ENCODE measurements around the gene SLC51B. TPM values are rescaled to one million over a fixed set of nuclear protein-coding genes. Genes with fewer than 3 reads are reported as not detected.

SLC51B gene
- total RNA-seq, result not detected

DNA sequence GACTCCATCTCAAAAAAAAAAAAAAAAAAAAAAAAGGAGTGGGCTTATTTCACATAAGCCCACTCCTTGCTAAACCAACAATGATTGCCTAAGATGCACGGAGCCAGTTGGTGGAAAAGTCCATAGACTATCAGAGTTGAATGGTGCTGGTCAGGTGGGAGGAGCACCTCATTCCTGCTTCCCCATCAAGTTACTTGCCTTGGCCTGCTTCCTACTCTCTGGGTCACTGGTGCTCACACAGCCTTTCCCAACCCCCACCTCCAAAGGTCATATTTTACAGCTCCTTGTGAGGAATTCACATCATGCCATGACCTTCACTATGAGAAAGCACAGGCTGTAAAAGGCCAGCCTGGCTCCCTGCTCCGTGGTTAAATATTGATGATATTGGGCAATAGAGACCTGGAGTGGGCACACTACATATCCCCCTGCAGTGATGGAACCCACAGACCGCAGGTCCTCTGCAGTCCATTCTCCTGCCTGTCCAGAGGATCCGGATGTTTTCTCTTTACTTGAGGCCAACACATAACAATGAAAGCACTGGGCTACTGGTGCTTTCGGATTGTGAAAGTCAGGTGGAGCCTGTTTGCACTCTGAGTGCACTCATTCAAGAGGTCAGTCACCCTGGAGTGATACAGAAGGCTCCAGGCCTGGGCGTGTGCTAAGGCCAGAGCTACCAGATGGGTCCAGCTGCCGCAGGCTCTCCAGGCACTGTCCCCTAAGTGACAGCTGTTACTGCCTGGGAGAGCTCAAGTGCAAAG, at the start of gene SLC51B:
Gene SLC51B, plus strand, starts transcription at position 664 of the 758 bp plus-strand sequence. CDS start 4,618 bp downstream, outside the sequence.

DNA sequence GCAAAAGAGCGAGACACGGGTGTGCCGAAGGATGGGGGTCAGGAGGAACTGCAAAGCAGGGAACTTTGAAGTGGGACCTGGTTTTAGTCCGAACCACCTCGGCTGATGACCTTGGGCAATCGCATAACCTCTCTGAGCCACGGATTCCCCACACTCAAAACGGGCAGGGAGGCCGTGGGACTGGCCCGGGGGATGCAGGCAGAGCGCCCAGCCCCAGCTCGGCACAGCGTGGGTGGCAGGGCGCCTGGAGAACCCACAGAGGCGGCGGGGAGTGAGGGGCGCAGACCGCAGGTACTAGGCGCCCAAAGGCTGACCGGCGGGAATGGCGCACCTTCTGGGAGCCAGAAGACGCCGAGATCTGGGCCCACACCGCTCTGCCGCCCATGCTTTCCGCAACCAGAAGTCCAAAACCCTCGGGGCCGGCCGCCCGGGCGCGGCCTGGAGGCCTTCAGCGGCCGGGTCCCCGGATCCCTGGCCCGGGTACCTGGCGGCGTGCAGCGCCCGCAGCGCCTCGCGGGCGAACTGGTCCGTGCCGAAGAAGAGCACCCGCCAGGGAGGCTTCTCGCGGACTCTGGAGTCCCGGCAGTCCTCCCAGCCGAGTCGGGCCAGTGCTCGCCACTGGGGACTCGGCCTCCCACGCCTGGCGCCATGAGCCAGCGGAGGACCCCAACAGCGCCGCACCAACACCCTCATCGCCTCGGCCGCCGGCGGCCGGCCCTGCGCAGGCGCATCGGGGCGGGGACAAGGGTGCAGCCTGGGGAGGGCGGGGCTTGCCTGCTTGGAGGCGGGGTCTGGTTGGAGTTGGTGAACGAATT, 16.1 kb upstream of the SLC51B start, which contains the start of gene MTFMT:
Gene MTFMT, minus strand, starts transcription at position 719 of the 815 bp plus-strand sequence. Its CDS starts 26 bp downstream, at position 693.

DNA sequence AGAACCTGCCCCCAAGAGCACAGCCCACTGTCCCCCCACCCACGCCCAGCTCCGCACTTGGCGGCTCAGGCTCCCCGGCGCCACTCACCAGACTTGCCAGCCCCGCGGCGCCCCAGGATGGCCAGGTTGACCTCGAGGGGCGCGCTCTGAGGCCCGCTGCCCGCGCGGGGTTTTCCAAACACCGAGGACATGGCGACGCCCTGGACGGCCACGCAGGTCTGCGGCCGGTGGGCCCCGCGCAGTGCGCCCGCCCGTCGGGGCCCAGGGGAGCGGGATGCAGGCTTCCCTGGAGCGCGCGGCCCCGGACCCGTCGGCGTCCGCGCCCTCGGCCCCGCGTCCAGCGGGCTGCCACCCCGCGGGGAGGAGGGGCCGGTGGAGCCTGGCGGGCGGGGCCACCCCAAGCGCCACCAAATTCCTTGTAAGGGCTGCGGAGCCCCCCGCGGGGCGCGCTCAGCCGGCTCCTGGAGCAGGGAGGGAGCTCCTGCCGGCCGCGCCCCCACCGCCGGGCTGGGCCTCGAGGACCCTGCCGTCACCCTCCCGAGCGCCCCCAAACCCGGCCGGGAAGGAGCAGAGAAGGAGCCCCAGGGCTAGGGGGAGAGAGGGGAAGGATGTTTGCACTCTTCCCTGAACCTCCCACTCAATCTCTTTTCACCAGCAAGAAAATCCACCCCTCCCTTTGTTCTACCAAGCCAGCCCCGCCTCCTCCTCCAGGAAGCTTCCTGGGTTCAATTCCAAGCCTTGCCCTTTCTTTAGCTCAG, 22.6 kb downstream of the SLC51B start, which contains the start of gene RASL12:
Gene RASL12, minus strand, starts transcription at position 347 of the 758 bp plus-strand sequence. Its CDS starts 156 bp downstream, at position 191.

DNA sequence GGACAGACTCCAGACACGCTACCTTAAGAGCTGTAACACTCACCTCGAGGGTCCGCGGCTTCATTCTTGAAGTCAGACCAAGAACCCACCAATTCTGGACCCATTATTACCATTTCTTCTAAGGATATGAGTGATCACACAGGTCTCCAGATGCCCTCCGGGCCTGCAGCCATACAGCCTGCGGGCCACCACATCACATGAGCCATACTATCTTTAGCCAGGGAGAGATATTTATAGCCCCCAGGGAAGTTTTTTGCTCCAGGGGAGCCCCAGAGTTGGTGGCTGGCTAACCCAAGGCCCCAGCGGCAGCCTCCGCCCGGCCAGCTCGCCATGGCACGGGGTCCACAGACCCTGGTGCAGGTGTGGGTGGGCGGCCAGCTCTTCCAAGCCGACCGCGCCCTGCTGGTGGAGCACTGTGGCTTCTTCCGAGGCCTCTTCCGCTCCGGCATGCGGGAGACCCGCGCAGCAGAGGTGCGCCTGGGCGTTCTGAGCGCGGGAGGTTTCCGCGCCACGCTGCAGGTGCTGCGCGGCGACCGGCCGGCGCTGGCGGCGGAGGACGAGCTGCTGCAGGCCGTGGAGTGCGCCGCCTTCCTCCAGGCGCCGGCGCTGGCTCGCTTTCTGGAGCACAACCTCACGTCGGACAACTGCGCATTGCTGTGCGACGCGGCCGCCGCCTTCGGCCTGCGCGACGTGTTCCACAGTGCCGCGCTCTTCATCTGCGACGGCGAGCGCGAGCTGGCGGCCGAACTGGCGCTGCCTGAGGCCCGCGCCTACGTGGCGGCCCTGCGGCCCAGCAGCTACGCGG, 31.5 kb downstream of the SLC51B start, which contains the start of gene KBTBD13:
Gene KBTBD13, plus strand, starts transcription at position 261 of the 805 bp plus-strand sequence. Its CDS starts 70 bp downstream, at position 331.

Other genes with a start within 250 kb of the SLC51B start
- 3.8 TPM for gene PIF1, start 219.7 kb upstream of the SLC51B start, total RNA-seq
- gene PLEKHO2, start 203.5 kb upstream of the SLC51B start, total RNA-seq, result 6.3 TPM
- gene ANKDD1A, start 133.5 kb upstream of the SLC51B start, total RNA-seq, result 27.2 TPM
- 52.9 TPM for gene SPG21, start 55.5 kb upstream of the SLC51B start, total RNA-seq
- gene MTFMT, start 15.7 kb upstream of the SLC51B start, total RNA-seq, result 18.5 TPM
- gene RASL12, start 22.6 kb downstream of the SLC51B start, total RNA-seq, result 2.8 TPM
- not detected for gene KBTBD13, start 31.4 kb downstream of the SLC51B start, total RNA-seq
- 12.5 TPM for gene UBAP1L, start 69.8 kb downstream of the SLC51B start, total RNA-seq
- 23.5 TPM for gene PDCD7, start 88.4 kb downstream of the SLC51B start, total RNA-seq
- gene CLPX, start 140.0 kb downstream of the SLC51B start, total RNA-seq, result 66.7 TPM
- gene CILP, start 166.1 kb downstream of the SLC51B start, total RNA-seq, result 0.63 TPM
- 16.6 TPM for gene PARP16, start 241.5 kb downstream of the SLC51B start, total RNA-seq